Measurements from ENCODE around the gene ARMC9. TPM values are rescaled to one million over a fixed set of nuclear protein-coding genes. Genes with fewer than 3 reads are reported as not detected.

ARMC9 gene
- total RNA-seq, 4 donors from 2014 or later: 16.8 to 47.6 (median 39.3) TPM

GRCh38 chr2:231223001-231223375, 24.6 kb downstream of the ARMC9 start:
- no peak overlapping the region for H3K4me3 ChIP-seq
- DNase-seq: no peak
- intact Hi-C loops (cut with DNase I; ENCODE audit: low total_unique reads): loop anchor here (10.0 kb wide), 1 partner anchor 192 kb away; no protein-coding TSS in a partner anchor
- H3K9me3 ChIP-seq: no peaks in the 10 kb centered on the region
- TF ChIP-seq POLR2A (IDR thresholded peaks at IDR 0.05) (no peak), CTCF (IDR thresholded peaks at IDR 0.05) (no peak)
- H3K4me1 ChIP-seq: no peaks in the 10 kb centered on the region
- no peaks in the 10 kb centered on the region for H3K36me3 ChIP-seq
- no peaks in the 10 kb centered on the region for H3K27me3 ChIP-seq
- H3K27ac ChIP-seq: peak overlapping the region; percentile 77 to 94

DNA sequence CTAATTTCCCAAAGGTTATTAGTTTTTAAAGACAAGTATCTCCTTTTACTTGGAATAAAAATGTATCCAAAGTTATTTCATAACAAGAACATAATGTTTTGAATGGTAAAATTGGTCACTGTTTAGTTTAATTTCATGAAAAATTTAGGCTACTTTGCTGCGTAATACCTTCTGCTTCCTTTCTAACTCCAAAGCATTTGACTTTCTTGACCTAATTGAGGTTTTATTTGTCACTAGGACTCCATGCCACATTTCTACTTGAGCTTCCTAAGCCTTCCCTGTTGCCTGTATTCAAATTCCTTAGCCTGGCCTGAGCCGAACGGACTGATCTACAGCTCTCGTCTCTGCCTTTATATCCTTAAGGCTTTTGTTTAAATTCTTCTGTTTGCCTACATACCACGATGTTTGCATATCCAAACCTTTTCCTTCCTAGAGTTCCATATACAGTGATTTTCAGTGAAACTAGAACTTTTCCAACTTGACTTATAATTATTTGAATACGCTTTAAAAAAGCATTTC, 25.1 kb downstream of the ARMC9 start:
- H3K27ac ChIP-seq: peak overlapping the region; percentile 77 to 94
- TF ChIP-seq CTCF (IDR thresholded peaks at IDR 0.05) (no peak), POLR2A (IDR thresholded peaks at IDR 0.05) (no peak)
- no peaks in the 10 kb centered on the region for H3K9me3 ChIP-seq
- H3K27me3 ChIP-seq: no peaks in the 10 kb centered on the region
- intact Hi-C loops (cut with DNase I; ENCODE audit: low total_unique reads): loop anchor here (10.0 kb wide), 1 partner anchor 191 kb away; no protein-coding TSS in a partner anchor
- no peak overlapping the region for H3K4me3 ChIP-seq
- H3K36me3 ChIP-seq: no peaks in the 10 kb centered on the region
- DNase-seq: no peak
- H3K4me1 ChIP-seq: no peaks in the 10 kb centered on the region

- intact Hi-C loops (cut with DNase I; ENCODE audit: low total_unique reads): loop anchor here (10.0 kb wide), 1 partner anchor 187 kb away; no protein-coding TSS in a partner anchor
- peak; percentile 49 to 72 for DNase-seq
- no peaks in the 10 kb centered on the region for H3K4me1 ChIP-seq
Observed at GRCh38 chr2:231227310-231228162, 29.1 kb downstream of the ARMC9 start.

DNA sequence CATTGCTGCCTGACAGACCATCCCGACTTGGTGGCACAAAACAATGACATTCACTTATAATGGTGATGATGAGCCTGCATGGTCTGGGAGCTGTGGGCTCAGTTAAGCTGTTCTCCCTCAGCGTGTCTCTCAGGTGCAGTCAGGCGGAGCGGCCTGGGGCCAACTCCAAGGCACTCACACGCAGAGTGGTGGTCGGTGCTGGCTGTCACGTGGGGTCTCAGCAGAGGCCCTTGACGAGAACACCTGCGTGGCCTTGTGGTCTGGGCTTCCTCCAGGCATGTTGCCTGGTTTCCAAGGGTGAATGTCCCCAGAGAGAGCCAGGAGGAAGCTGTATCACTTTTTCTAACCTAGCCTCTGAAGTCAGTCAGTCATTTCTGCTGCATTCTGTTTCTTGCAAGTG, 29.8 kb downstream of the ARMC9 start:
- Histone ChIP-seq H3K36me3 (no peaks in the 10 kb centered on the region), H3K4me1 (no peaks in the 10 kb centered on the region), H3K4me3 (no peak overlapping the region), H3K27me3 (no peaks in the 10 kb centered on the region), H3K27ac (peak overlapping the region in 1 of 2 donors; percentile 37), H3K9me3 (no peaks in the 10 kb centered on the region)
- no peak for DNase-seq
- TF ChIP-seq CTCF (IDR thresholded peaks at IDR 0.05) (no peak), POLR2A (IDR thresholded peaks at IDR 0.05) (no peak)
- intact Hi-C loops (cut with DNase I; ENCODE audit: low total_unique reads): loop anchor here (10.0 kb wide), 1 partner anchor 187 kb away; no protein-coding TSS in a partner anchor

More at GRCh38 chr2:231227310-231228162, 29.1 kb downstream of the ARMC9 start:
- H3K9me3 ChIP-seq: no peaks in the 10 kb centered on the region
- peak overlapping the region; percentile 37 to 61 for H3K27ac ChIP-seq
- TF ChIP-seq POLR2A (IDR thresholded peaks at IDR 0.05) (no peak), CTCF (IDR thresholded peaks at IDR 0.05) (peak; percentile 69 to 91 (median 82))
- no peak overlapping the region for H3K4me3 ChIP-seq
- no peaks in the 10 kb centered on the region for H3K27me3 ChIP-seq
- no peaks in the 10 kb centered on the region for H3K36me3 ChIP-seq

Data from uterus (tissue), 4 donors.